ENCODE data around the gene R3HDM2.

Gene R3HDM2

DNA sequence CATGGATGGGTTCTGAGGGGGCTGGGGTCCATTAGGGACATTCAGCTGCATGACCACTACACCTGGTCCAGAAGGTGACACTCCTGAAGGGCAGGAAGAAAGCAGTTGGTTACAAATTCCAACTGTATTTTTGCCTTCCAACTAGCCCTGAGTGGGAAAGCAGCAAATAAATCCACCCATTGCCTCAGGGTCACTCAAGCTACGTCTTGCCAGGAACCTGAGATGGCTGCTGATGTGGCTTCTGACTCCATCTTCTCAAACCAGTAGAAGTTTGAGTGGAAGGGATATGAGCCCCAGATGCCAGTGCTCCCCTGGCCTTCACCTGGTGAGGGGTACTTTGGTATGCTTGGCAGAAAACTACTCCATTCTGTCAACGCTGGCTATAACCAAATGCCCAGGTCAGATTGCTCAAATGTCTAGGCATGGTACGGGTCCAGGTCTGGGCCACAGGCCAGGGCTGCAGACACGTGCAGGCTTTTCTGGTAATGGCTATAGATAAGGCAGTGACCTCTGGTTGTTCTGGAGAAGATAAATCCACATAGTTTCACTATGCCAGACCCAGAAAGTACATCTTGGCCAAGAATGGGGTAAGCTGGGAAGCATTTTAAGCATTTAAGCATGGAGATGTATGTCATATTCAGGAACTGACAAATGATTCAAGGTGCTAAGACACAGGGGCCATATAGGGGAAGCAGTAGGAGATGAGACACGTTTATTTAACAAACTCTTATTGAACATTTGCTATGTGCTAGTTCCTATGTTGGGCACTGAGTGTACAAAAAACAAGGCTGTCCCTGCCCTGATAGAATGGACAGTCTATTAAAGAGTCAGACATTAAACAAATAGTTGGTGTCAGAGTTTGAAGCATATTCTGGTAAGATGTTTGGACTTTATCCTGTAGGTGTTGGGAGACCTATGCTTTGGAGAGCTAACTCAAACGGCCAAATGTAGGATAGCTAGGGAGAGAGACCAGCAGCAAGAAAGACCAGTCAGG is 171.6 kb downstream of the R3HDM2 start:
- no peak overlapping the region for H3K4me3 ChIP-seq (ENCODE audit: low read depth, low read length)
- TF ChIP-seq, protein P1, sequence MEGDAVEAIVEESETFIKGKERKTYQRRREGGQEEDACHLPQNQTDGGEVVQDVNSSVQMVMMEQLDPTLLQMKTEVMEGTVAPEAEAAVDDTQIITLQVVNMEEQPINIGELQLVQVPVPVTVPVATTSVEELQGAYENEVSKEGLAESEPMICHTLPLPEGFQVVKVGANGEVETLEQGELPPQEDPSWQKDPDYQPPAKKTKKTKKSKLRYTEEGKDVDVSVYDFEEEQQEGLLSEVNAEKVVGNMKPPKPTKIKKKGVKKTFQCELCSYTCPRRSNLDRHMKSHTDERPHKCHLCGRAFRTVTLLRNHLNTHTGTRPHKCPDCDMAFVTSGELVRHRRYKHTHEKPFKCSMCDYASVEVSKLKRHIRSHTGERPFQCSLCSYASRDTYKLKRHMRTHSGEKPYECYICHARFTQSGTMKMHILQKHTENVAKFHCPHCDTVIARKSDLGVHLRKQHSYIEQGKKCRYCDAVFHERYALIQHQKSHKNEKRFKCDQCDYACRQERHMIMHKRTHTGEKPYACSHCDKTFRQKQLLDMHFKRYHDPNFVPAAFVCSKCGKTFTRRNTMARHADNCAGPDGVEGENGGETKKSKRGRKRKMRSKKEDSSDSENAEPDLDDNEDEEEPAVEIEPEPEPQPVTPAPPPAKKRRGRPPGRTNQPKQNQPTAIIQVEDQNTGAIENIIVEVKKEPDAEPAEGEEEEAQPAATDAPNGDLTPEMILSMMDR (IDR thresholded peaks at IDR 0.05; ENCODE audit: low read depth, low read length), result no peak

DNA sequence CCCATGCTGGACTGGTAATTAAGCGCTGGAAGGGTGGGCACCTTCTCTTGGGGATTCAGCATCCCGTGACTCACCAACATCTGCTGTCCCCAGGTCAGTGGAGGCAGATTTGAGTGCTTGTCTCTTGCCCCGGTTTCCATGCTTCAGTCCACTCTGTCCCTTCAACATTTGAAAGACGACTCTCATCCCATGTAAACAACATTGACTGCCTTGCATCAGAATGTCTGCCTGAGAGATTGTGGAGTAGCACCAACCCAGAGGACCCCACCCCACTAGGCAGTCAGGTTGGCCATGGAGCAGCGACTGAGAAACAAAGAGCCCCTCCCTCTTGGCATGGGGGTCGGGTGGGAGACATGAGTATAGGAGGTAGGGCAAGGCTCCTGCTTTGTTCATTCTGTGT is 174.9 kb downstream of the R3HDM2 start:
- TF ChIP-seq, protein P1 (IDR thresholded peaks at IDR 0.05; ENCODE audit: low read depth, low read length), result no peak
- no peak overlapping the region for H3K4me3 ChIP-seq (ENCODE audit: low read depth, low read length)

DNA sequence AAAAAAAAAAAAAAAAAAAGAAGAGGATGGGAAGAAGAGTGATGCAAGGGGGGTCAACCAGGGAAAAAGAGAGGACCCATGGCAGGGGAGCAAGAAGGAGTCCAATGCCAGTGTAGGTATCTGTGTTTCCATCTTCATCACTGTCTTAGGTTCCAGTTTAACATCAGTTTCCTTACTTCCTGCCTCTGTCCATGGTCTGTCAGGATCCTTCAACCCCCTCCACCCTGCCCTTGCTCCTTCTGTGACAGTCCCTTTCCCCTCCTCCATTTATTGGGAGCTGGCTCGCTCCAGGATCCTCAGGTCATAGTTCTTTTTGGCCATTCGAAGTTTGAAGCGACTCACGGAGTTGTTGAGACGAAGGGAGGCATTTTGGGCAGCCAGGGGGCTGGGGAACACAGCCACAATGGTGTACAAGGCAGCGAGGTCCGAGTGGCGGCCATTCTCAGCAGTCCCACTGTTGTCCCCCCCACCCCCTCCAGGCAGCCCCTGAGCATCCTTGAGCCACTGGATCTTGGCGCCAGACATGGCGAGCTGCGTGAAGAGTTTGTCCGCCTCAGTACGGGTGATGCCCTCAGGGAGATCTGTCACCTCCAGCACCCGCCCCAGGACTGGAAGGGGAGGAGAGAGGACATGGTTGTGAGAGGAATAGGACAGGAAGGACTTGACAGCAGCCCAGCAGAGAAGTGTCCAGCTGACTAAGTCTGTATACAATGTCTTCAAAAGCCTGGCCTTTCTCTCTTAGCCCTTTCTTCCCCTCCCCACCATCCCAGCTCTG is 176.2 kb downstream of the R3HDM2 start:
- no peak overlapping the region for H3K4me3 ChIP-seq (ENCODE audit: low read depth, low read length)
- TF ChIP-seq, protein P1 (IDR thresholded peaks at IDR 0.05; ENCODE audit: low read depth, low read length), result no peak

DNA sequence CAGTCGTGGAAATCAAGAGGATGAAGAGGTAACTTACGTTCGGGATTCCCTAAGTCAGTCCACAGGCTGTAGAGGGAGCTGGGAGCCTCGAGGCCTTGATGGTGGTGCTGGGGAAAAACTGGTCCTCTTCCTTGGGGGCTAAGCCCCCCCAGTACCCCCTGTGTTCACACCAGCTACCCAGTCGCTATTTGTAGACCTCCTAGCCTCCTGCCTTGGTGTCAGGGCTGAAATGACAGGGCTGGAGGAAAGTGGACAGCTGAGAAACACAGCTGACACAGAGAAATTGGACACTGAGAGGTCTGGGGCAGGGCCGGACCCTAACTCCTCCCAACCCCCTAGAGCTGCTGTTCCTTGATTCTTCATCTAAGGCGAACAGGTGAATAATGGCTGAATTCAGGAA is 179.9 kb downstream of the R3HDM2 start, which contains the start of gene STAC3:
TSS of gene STAC3 (minus strand) at position 232 of the 400 bp plus-strand sequence. CDS start 1,551 bp downstream, outside the sequence.
- TF ChIP-seq, protein P1 (IDR thresholded peaks at IDR 0.05; ENCODE audit: low read depth, low read length), result no peak

DNA sequence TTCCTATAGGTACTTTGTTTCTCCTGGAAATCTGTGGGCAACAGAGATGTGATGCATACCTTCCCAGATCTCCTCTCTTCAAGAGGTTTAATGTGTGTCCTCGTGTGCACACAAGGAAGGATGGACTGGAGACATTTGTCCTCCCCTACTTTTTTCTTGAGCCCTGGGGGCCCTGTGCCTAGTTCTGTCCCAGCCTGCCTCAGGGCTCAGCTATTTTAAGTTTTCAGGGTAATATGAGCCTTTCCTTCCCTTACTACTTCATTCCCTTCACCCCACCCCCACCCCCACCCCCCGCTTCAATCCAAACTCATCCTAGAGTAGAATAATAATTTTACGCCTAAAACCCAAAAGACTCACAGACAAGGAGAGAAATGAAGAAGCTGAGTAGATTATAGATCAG is 180.3 kb downstream of the R3HDM2 start:
- no peak overlapping the region for H3K4me3 ChIP-seq (ENCODE audit: low read depth, low read length)
- TF ChIP-seq, protein P1 (IDR thresholded peaks at IDR 0.05; ENCODE audit: low read depth, low read length), result no peak

More for the DNA sequence above, 179.9 kb downstream of the R3HDM2 start, which contains the start of gene STAC3:
- H3K4me3 ChIP-seq (ENCODE audit: low read depth, low read length), result no peak within 1 kb of the TSS

DNA sequence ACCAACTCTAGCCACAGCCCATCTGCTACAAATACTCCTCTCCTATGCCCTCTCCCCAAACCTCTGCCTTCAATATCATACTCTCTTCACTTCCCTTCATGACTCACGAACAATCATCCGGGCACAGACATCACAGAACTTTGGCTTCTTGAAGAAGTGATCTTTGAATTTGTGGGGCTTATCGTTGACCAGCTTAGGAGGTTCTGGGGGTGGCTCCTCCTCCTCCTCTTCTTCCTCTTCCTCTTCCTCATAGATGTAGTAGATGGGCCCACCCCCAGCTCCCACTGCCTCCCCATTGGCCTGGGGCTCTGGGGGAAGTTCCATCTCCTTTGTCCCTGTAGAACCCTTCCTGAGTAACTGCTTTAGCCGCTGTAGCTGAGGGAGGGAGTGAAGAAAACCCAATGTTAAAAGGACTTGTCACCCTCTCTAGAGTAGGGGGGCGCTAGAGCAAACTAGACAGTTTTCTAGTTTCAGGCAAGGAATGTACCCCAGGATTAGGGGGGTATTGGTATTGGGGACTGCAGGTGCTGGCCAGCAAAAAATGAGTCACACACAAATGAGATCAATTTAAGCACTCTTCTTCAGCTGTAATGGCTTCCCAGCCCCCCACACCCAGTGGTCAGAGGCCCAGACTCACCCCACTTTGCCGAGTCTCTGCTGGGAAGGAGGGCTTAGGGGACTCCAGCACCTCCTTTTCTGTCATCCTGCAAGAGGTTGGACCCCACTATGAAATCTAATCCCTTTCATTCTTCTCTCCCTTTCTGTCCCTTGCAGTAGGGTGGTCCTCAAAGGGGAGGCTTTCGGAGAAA is 181.7 kb downstream of the R3HDM2 start:
- no peak overlapping the region for H3K4me3 ChIP-seq (ENCODE audit: low read depth, low read length)
- TF ChIP-seq, protein P1 (IDR thresholded peaks at IDR 0.05; ENCODE audit: low read depth, low read length), result no peak

Data from WI38 (cell line).